ENCODE data around the gene PCBD1.

PCBD1 gene

GRCh38 chr10:70838270-70838805 lies 50.0 kb downstream of the PCBD1 start:
- POLR2A ChIA-PET, result no interaction called here
- no peak for DNase-seq (ENCODE audit: extremely low spot score)
- CTCF ChIA-PET, result no interaction called here
- no peak for TF ChIP-seq NFRKB (IDR thresholded peaks at IDR 0.05)
- TF ChIP-seq ELF4 (IDR thresholded peaks at IDR 0.05), result no peak
- no peak for TF ChIP-seq LEF1 (IDR thresholded peaks at IDR 0.05; ENCODE audit: borderline replicate concordance)
- TF ChIP-seq L3MBTL2 (conservative IDR thresholded peaks at IDR 0.05), result no peak
- TF ChIP-seq SP1 (IDR thresholded peaks at IDR 0.05), result no peak
- TF ChIP-seq SUZ12 (IDR thresholded peaks at IDR 0.05), result no peak
- no peak for TF ChIP-seq ZNF384 (IDR thresholded peaks at IDR 0.05)
- TF ChIP-seq FOXM1 (IDR thresholded peaks at IDR 0.05; ENCODE audit: borderline replicate concordance), result no peak
- no peak for TF ChIP-seq PKNOX1 (IDR thresholded peaks at IDR 0.05)
- no peak for TF ChIP-seq FOXA1 (IDR thresholded peaks at IDR 0.05)
- no peak for TF ChIP-seq ARNT (IDR thresholded peaks at IDR 0.05)
- no peak for TF ChIP-seq FOXK2 (IDR thresholded peaks at IDR 0.05)
- no peak for TF ChIP-seq CTBP1 (IDR thresholded peaks at IDR 0.05; ENCODE audit: borderline replicate concordance)
- no peak for TF ChIP-seq TARDBP (IDR thresholded peaks at IDR 0.05)
- no peak for TF ChIP-seq HDGF (IDR thresholded peaks at IDR 0.05; ENCODE audit: borderline replicate concordance)
- TF ChIP-seq BHLHE40 (IDR thresholded peaks at IDR 0.05; ENCODE audit: borderline replicate concordance), result no peak

- POLR2A ChIA-PET, result no interaction called here
- DNase-seq (ENCODE audit: extremely low spot score), result no peak
- CTCF ChIA-PET, result interaction anchor here (0.6 kb wide), 1 partner anchor 35 kb away, joined by 3 read pairs; no protein-coding TSS in a partner anchor
- no peak for TF ChIP-seq L3MBTL2 (conservative IDR thresholded peaks at IDR 0.05)
- no peak for TF ChIP-seq ELF4 (IDR thresholded peaks at IDR 0.05)
- TF ChIP-seq FOXM1 (IDR thresholded peaks at IDR 0.05; ENCODE audit: borderline replicate concordance), result no peak
- no peak for TF ChIP-seq FOXA1 (IDR thresholded peaks at IDR 0.05)
- no peak for TF ChIP-seq LEF1 (IDR thresholded peaks at IDR 0.05; ENCODE audit: borderline replicate concordance)
- no peak for TF ChIP-seq SUZ12 (IDR thresholded peaks at IDR 0.05)
- no peak for TF ChIP-seq HDGF (IDR thresholded peaks at IDR 0.05; ENCODE audit: borderline replicate concordance)
- no peak for TF ChIP-seq CTBP1 (IDR thresholded peaks at IDR 0.05; ENCODE audit: borderline replicate concordance)
- TF ChIP-seq TARDBP (IDR thresholded peaks at IDR 0.05), result no peak
- TF ChIP-seq ARNT (IDR thresholded peaks at IDR 0.05), result no peak
Measured at GRCh38 chr10:70837660-70838059, 50.7 kb downstream of the PCBD1 start.

- CTCF ChIA-PET, result no interaction called here
- POLR2A ChIA-PET, result no interaction called here
- TF ChIP-seq ZNF384 (IDR thresholded peaks at IDR 0.05), result no peak
- no peak for DNase-seq (ENCODE audit: extremely low spot score)
Measured at GRCh38 chr10:70836319-70836718, 52.0 kb downstream of the PCBD1 start.

- ChIA-PET CTCF (no interaction called here), POLR2A (interaction anchor here (1.6 kb wide), 1 partner anchor 18 kb away, joined by 5 read pairs; no protein-coding TSS in a partner anchor)
- TF ChIP-seq FOXK2 (IDR thresholded peaks at IDR 0.05) (no peak), FOXA1 (IDR thresholded peaks at IDR 0.05) (no peak), SP1 (IDR thresholded peaks at IDR 0.05) (no peak), NFRKB (IDR thresholded peaks at IDR 0.05) (no peak), ARNT (IDR thresholded peaks at IDR 0.05) (no peak), ELF4 (IDR thresholded peaks at IDR 0.05) (no peak), BHLHE40 (IDR thresholded peaks at IDR 0.05; ENCODE audit: borderline replicate concordance) (no peak), ZNF384 (IDR thresholded peaks at IDR 0.05) (no peak), FOXM1 (IDR thresholded peaks at IDR 0.05; ENCODE audit: borderline replicate concordance) (no peak), L3MBTL2 (conservative IDR thresholded peaks at IDR 0.05) (no peak), LEF1 (IDR thresholded peaks at IDR 0.05; ENCODE audit: borderline replicate concordance) (no peak), SUZ12 (IDR thresholded peaks at IDR 0.05) (no peak), TARDBP (IDR thresholded peaks at IDR 0.05) (no peak), CTBP1 (IDR thresholded peaks at IDR 0.05; ENCODE audit: borderline replicate concordance) (no peak)
- DNase-seq (ENCODE audit: extremely low spot score), result no peak
Measured at GRCh38 chr10:70834441-70835151, 53.8 kb downstream of the PCBD1 start.

GRCh38 chr10:70834021-70834420 lies 54.3 kb downstream of the PCBD1 start:
- CTCF ChIA-PET, result no interaction called here

GRCh38 chr10:70833601-70834000 lies 54.8 kb downstream of the PCBD1 start:
- ChIA-PET CTCF (no interaction called here), POLR2A (interaction anchor here (1.6 kb wide), 1 partner anchor 17 kb away, joined by 5 read pairs; no protein-coding TSS in a partner anchor)
- TF ChIP-seq ZNF384 (IDR thresholded peaks at IDR 0.05), result no peak
- no peak for TF ChIP-seq HDGF (IDR thresholded peaks at IDR 0.05; ENCODE audit: borderline replicate concordance)
- TF ChIP-seq LEF1 (IDR thresholded peaks at IDR 0.05; ENCODE audit: borderline replicate concordance), result no peak
- no peak for TF ChIP-seq CTBP1 (IDR thresholded peaks at IDR 0.05; ENCODE audit: borderline replicate concordance)
- no peak for DNase-seq (ENCODE audit: extremely low spot score)

More at GRCh38 chr10:70834021-70834420, 54.3 kb downstream of the PCBD1 start:
- no peak for DNase-seq (ENCODE audit: extremely low spot score)
- POLR2A ChIA-PET, result interaction anchor here (1.6 kb wide), 1 partner anchor 17 kb away, joined by 5 read pairs; no protein-coding TSS in a partner anchor
- no peak for TF ChIP-seq FOXK2 (IDR thresholded peaks at IDR 0.05)
- TF ChIP-seq ZNF384 (IDR thresholded peaks at IDR 0.05), result no peak
- TF ChIP-seq HDGF (IDR thresholded peaks at IDR 0.05; ENCODE audit: borderline replicate concordance), result no peak
- TF ChIP-seq ELF4 (IDR thresholded peaks at IDR 0.05), result no peak
- TF ChIP-seq SUZ12 (IDR thresholded peaks at IDR 0.05), result no peak
- TF ChIP-seq NFRKB (IDR thresholded peaks at IDR 0.05), result no peak
- TF ChIP-seq CTBP1 (IDR thresholded peaks at IDR 0.05; ENCODE audit: borderline replicate concordance), result no peak
- no peak for TF ChIP-seq TARDBP (IDR thresholded peaks at IDR 0.05)
- TF ChIP-seq FOXA1 (IDR thresholded peaks at IDR 0.05), result no peak
- no peak for TF ChIP-seq FOXM1 (IDR thresholded peaks at IDR 0.05; ENCODE audit: borderline replicate concordance)
- no peak for TF ChIP-seq BHLHE40 (IDR thresholded peaks at IDR 0.05; ENCODE audit: borderline replicate concordance)

All from HEK293T (cell line).